HG03558 (cell line): ENCODE results near the gene CTTNBP2NL.
A peak's percentile ranks its signal among the peaks of the same experiment; 100 is the strongest.

Experiments
- ATAC-seq: cut with Tn5 transposase; IDR thresholded peaks from one replicate; pipeline ENCODE4 v1.9.1; 2021; ENCODE audit warnings: moderate number of reproducible peaks; ENCODE audit not compliant: unreplicated experiment; ENCODE audit errors: extremely low read depth

The CTTNBP2NL gene

GRCh38 chr1:112395821-112396652, at the start of gene CTTNBP2NL:
Gene CTTNBP2NL (plus strand): TSS chr1:112396214. CDS start chr1:112416166, 19,952 bp downstream.
- ATAC-seq: peak; percentile 52

DNA sequence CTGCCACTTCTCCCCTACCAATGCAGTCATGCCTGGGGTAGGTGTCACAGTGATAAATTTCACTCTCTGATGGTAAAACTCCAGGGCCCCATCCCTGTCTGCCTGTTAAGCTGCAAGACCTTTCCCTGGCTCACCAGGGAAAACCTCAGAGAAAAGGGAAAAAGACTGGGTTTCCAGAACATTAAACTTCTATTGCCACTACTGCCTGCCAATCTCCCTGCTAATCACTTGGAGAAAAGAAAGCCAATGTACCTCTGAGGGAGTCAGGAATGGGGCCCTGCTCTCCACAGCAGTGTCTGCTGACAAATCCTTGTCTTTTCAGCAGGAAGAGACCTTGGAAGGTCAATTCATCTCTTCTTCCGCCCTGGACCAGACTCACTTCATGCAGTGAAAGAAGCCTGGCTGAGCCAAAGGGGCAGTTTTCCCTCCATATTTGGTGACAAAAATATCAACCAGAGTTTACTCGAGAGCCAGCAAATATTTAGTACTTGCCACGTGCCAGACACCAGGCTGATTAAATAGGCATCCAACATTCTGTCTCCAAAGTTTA, 49.1 kb upstream of the CTTNBP2NL start:
- ATAC-seq: no peak

DNA sequence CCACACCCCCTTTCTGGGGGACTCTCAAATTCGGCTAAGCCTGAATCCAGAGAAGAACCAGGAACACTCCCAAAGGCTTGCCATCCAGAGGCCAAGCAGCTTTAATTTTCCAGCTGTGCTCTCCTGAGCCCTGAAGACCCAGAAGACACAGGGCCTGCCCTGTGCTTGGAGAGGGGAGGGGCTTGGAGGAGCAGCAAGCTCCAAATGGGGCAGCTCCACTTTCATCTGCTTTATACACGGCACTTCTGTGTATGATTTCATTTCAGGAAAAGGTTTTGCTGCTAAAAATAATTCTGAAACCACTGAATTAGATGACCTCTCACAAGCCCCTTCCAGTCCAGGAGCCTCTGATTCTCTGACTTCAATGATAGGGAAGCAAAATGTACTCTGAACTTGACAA, 39.2 kb upstream of the CTTNBP2NL start:
- ATAC-seq: no peak

DNA sequence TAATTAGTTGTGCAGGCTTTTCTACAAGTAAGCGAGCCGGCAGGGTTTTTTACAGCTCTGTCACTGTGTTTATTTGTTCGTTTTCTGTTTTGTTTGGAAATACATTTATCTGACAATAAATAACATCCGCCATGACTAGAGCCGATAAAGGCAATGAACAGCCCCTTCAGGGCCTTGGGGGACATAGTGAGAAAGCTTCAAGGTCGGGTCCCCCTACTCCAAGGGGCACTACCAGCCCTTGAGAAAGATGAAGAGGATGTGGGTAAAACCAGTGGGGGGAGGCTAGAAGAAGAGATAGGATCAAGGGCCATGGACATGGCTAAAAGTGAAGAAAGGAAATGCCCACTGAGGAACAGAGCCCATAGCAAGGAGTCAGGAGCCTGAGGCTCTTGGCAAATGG, 38.5 kb upstream of the CTTNBP2NL start:
- ATAC-seq: no peak

DNA sequence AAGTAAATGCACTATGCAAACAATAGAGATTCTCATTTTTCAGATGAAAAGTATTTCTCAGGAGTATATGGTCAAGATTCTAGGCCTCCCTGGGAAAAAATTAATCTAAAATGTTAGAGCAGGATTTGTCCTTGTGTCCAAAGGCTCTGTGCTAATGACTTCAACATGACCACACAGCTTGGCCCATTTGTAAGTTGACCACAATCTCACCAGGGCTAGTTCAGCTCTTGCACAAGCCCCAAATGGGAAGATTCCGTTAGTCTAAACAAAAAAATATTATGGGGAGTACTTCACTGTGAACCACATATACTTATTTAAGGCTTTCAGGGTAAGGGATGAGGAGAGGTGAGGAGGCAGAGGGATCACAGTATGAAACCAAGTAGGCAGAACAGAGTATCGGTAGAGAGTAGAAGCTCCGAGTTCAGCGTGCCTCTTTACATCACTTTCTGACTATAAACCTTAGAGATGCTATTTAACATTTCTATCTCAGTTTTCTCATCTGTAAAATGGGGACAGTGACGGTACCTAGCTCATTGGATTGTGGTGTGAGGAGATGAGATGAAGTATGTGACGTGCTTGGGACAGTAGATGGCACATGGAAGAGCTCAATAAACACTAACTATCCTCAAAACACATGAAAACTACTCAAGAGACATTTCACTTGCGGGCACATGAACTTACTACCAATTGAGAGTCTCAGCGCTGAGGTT, 37.8 kb upstream of the CTTNBP2NL start:
- ATAC-seq: no peak

DNA sequence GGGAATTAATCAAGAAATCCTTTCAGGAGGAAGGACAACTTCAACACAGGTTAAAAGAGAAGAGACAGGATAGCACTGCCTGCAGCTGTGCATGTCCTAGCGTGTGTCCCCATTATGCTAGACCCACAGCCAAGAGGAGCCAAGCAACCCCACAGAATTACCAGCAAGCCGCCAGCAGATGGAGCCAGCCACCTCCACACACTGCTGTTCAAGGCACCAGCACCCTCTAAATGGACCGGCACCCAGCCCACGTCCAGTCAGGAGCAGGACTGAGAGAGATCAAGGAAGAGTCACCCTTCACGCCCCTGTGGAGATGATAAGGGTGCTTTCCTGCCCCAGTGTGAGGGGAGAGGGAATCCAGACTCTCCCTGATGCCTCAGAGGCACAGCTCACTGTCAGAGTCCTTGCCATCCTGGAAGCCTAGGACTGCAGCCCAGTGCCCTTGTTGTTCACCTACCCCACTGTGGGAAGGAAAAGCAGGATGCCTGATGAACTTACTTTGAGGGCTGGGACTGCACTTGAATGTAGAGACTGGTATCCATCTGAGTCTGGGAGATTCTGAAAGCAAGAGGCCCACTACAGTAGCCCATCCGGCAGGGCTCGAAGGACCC, 37.1 kb upstream of the CTTNBP2NL start:
- no peak for ATAC-seq

DNA sequence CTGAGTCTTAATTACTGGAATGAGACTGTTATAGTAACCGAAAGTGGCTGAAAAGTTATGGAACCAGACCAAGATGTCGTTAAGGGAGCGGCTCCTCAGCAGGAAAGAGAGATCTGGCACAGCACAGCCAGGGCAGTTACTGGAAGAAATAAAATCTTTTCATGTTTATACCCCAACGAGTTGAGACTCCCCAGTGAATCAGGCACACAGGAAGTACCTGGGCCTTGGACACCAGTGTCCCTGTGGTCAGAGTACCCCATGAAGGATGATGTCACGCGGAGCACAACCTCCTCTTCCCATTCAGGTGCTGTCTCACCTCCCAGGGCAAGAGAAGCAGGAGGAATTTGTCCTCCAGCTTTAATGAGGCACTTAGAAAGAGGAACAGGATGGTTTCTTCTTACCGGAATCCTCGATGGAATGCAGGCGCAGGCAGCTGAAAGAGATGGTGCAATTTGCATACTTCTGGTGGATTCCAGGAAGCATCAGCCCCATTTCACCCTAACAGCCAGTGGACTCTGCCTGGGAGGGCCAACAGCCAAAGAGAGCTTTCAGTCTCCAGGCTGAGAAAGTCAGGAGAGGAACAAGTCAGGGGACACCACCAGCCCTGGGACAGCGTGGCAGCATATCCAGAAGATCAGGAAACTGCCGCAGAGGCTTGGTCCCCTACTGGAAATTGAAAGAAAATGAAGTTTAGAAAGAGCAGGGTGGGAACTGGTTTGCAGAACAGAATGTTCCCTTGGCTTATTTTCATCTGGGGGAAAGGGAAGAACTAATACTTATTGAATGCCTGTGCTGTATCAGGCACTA, 35.9 kb upstream of the CTTNBP2NL start:
- no peak for ATAC-seq

DNA sequence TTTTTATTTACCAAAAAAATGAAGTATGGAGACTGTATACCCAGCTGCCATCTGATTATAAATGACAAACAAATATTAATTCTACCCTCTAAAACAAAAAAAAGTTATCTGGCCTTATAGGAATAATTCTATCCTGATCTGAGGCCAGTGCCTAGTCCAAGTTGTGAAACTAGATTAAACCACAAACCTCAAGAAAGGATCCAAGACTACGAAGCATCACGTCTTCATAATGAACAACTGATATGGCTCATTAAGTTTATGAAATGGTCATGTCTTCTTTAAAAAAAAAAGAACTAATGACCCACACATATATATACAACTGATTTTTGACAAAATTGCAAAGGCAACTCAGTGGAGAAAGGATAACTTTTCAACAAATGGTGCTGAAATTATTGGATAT, 32.4 kb upstream of the CTTNBP2NL start:
- no peak for ATAC-seq

DNA sequence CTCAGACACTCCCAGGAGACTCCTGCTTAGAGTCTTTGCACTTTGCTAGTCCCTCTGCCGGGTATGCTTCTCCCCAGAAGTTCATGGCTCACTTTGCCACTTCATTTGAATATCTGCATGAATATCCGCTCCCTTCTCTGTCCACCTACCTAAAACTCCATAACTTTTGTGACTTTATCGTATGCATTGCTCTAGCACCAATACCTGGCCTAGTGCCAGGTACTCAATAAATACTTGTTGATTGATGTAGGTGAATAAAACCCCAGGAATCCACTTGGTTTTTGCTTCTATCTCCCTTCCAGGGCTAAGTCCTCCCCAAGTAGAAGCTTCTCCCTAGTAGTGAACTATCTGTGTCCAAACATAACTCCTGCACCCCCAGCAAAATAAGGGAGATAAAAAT, 27.8 kb upstream of the CTTNBP2NL start:
- no peak for ATAC-seq

DNA sequence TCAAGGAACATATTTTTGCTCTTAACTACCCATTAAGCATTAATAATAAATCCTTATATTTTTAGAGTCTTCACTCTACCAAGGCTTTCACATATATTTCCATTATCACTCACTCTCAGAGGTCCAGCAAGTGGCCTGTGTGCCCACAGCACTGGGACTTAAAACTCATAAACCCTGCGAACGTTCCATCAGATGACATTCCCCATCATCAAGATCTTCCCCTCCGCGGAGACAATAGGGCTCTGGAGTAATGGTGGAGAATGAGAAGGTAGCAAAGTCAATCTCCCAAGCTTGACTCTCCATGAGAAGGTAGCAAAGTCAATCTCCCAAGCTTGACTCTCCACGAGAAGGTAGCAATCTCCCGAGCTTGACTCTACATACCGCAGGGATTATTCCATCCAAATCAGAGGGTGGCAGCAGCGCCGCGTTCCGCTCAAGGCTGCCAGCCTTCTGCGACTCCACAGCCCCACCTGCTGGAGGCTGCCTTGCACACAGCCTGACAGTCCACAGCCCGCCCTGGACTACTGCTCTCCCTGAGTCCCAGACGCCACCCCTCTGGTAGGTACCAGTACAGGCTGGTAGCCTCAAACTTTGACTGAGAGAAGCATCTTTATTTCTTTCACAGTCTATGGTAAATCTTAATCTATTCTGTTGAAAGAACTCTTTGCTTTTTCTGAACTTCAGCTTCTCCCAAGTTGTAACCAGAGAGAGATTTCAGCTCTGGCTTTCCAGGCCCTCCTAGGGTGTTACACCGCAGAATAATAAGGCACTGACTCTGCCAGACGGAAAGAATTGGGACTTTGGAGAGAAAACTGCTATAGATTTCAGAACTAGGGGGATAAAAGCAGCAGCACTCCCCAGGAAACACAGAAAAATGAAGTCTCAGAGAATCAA, 26.4 kb upstream of the CTTNBP2NL start:
- peak; percentile 59 for ATAC-seq

GRCh38 chr1:112370996-112371395, 25.0 kb upstream of the CTTNBP2NL start:
- no peak for ATAC-seq

GRCh38 chr1:112371775-112372174, 24.2 kb upstream of the CTTNBP2NL start:
- ATAC-seq: no peak

DNA sequence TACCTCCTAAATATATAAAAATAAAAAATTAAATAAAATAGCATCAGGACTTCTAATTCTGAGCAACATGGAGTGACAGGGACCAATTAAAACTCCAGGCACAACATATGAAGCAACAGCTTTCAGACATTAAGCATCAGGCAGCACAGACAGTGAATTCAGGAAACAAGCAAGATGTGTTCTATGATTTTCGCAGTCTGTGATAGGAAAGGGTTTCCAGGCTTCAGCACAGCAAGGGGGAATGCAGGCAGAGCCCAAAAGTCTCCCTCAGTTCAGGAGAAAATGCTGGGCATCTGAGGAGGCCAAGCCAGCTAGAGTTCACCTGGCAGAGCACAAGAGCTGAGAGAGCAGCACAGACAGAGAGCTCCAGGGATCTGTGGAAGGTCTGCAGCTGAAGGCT, 22.2 kb upstream of the CTTNBP2NL start:
- no peak for ATAC-seq

DNA sequence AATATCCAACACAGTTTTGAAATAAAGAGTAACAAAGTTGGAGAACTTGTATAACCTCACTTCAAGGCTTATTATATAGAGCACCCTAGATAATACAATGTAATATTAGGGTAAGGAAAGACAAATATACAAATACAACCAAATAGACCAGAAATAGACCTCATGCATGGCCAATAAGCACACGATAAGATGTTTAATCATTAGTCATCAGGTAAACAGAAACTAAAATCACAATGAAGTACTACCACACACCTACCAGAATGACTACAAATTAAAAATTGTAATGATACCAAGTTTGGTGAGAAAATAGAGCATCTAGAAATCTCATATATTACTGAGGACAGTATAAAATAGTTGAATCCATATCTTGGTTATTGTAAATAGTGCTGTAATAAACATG, 20.3 kb upstream of the CTTNBP2NL start:
- ATAC-seq: no peak

DNA sequence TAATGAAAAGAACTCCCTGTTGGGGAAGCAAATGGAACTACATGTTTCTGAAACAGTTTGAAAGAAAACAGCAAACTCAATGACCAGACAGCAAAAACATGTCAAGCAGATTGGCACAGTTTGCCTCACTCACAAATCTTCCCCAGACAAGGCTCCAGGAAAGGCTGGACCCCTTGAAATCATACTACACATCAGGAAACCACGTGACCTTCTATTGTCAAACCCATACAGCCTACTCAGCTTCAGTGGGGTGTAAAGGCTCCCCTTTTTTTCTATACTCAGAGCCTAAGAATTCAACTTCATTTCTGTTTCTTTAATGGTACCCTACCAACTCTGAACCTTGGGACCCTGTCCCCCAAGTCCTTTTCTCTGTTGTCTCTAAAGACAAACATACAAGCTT, 15.7 kb upstream of the CTTNBP2NL start:
- ATAC-seq: no peak

GRCh38 chr1:112381324-112382076, 14.5 kb upstream of the CTTNBP2NL start:
- no peak for ATAC-seq

DNA sequence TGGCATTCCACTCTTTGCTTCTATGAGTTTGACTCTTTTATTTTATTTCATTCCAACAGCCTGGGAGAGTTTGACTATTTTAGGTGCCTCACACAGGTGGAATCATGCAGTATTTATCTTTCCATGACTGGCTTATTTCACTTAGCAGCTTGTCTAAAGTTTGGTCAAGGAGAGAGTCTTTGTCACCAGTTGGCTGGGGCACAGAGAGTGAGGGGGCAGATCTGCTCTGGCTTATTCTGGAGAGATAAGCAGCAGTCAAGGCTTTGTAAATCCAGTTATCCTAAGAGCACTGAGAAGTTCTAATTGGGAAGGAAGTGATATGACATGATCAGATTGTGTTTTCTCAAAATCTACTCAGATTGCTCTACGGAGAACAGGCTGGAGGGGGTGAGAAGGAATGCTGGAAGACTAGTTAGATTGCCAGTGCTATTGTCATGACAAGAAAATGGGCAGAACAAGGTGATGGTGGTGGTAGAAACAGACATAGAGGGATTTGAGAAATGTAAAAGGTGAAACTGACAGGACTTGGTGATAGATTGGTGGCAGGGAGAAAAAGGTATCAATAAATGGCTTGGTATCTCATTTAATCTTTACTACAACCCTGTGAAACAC, 12.1 kb upstream of the CTTNBP2NL start:
- ATAC-seq: no peak
